ENCODE data around the gene PTP4A2. TPM values are rescaled to one million over a fixed set of nuclear protein-coding genes. Genes with fewer than 3 reads are reported as not detected.

The PTP4A2 gene
- total and polyA plus RNA-seq, 2 of the 13 experiments (the other 11 are each of a cell fraction or from before 2014, with no cell fraction given): 173 to 225 TPM

DNA sequence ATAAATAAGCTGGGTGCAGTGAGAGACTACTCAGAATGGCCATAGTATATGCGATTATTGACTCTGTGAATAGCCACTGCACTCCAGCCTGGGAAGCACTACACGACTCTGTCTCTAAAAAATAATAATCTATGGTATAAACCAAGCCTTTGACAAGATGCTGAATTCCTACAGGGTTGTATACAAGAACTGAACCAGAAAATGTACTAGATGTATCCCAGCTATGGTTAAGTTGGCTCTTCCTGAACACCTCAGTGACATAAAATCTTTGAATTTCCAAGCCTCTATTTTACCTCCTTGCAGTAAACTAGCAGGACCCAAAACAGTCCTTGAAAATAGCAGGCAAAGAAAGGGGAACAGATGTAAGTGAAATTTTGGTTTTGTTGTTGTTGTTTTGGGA, 32.5 kb downstream of the PTP4A2 start:
- in situ Hi-C loops (cut with HindIII; ENCODE audit: extremely low pct_ligation_motif_present, low pct_unique_long_range_greater_than_20kb): no loop called here
- Histone ChIP-seq H4K20me1 (ENCODE audit: insufficient read depth, low read length) (no peaks in the 10 kb centered on the region), H3K27ac (ENCODE audit: extremely low read length, insufficient read depth, low read length) (no peak overlapping the region), H3K9me3 (ENCODE audit: low read length) (no peaks in the 10 kb centered on the region), H3K9ac (ENCODE audit: insufficient read depth, low read depth, low read length) (no peak overlapping the region), H3K4me1 (ENCODE audit: insufficient read depth, low read length) (peaks cover 16% of the 10 kb centered on the region), H3K4me2 (ENCODE audit: low read depth, low read length) (no peak overlapping the region), H2AFZ (ENCODE audit: low read length) (no peak overlapping the region), H3K27me3 (ENCODE audit: control insufficient read depth in 1 of 2, insufficient read depth in 2 of 2, low read length in 2 of 2) (no peaks in the 10 kb centered on the region), H3K79me2 (ENCODE audit: insufficient read depth, low read length) (no peaks in the 10 kb centered on the region), H3K36me3 (replicated peaks in 1 of 2; ENCODE audit: control insufficient read depth in 1 of 2, insufficient read depth in 2 of 2, low read length in 2 of 2) (peaks cover 8 to 30% of the 10 kb centered on the region in 2 experiments), H3K4me3 (replicated peaks in 1 of 3; ENCODE audit: insufficient read depth in 1 of 3, low read depth in 2 of 3, low read length in 3 of 3) (no peak overlapping the region)
- CTCF ChIA-PET (ENCODE audit: low intra/inter-chr PET ratio, low total read pairs): no interaction called here
- WGBS (ENCODE audit: low lambda C conversion rate): 95% methylated on average over 2 of the region's 2 CpGs
- no peak for FAIRE-seq
- POLR2A ChIA-PET: interaction anchor here (0.7 kb wide), 1 partner anchor 108 kb away, joined by 3 read pairs; the partner anchor contains the start of gene KHDRBS1
- no TSS peak for BruUV-seq (replicated peaks)
- TF ChIP-seq KAT2B (IDR thresholded peaks at IDR 0.05; ENCODE audit: borderline replicate concordance, low read depth, low read length) (no peak), BCL6 (CRISPR knock-in tag; IDR thresholded peaks at IDR 0.05) (no peak), KLF6 (CRISPR knock-in tag; IDR thresholded peaks at IDR 0.05) (no peak), HDAC2 (CRISPR knock-in tag; IDR thresholded peaks at IDR 0.05) (no peak), CENPX (CRISPR knock-in tag; IDR thresholded peaks at IDR 0.05) (no peak), ZNF34 (CRISPR knock-in tag; IDR thresholded peaks at IDR 0.05; ENCODE audit: borderline replicate concordance) (no peak), SETDB1 (CRISPR knock-in tag; IDR thresholded peaks at IDR 0.05; ENCODE audit: borderline replicate concordance) (no peak), KLF12 (CRISPR knock-in tag; IDR thresholded peaks at IDR 0.05; ENCODE audit: borderline replicate concordance) (no peak), YY1 (IDR thresholded peaks at IDR 0.05; ENCODE audit: insufficient read depth, insufficient replicate concordance, low read depth, low read length) (no peak)
- TF ChIP-seq, protein P1, sequence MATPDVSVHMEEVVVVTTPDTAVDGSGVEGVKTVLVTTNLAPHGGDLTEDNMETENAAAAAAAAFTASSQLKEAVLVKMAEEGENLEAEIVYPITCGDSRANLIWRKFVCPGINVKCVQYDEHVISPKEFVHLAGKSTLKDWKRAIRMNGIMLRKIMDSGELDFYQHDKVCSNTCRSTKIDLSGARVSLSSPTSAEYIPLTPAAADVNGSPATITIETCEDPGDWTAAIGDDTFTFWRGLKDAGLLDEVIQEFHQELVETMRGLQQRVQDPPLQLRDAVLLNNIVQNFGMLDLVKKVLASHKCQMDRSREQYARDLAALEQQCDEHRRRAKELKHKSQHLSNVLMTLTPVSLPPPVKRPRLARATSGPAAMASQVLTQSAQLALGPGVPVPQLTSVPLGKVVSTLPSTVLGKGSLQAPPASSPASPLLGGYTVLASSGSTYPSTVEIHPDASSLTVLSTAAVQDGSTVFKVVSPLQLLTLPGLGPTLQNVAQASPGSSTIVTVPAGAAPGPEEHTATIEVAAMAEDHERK (CRISPR knock-in tag; IDR thresholded peaks at IDR 0.05; ENCODE audit: low read depth): no peak
- TF ChIP-seq, protein P2, sequence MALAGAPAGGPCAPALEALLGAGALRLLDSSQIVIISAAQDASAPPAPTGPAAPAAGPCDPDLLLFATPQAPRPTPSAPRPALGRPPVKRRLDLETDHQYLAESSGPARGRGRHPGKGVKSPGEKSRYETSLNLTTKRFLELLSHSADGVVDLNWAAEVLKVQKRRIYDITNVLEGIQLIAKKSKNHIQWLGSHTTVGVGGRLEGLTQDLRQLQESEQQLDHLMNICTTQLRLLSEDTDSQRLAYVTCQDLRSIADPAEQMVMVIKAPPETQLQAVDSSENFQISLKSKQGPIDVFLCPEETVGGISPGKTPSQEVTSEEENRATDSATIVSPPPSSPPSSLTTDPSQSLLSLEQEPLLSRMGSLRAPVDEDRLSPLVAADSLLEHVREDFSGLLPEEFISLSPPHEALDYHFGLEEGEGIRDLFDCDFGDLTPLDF (CRISPR knock-in tag; IDR thresholded peaks at IDR 0.05): no peak
- intact Hi-C loops (cut with micrococcal nuclease; ENCODE audit: unreplicated experiment): no loop called here
- no peak for DNase-seq (ENCODE audit: low spot score)
- no peak; the same call in 2 of the 3 replicates for ATAC-seq

All from HepG2 (cell line).